Hematopoietic multipotent progenitor cell treated with erythropoietin and hydrocortisone succinate and interleukin-3 and kit ligand, for 4 days (in vitro differentiated cells): ENCODE results near the gene CYP2R1.
"Not testable (repeated sequence)": the region's sequence is repeated elsewhere in the genome, so short reads cannot be mapped to it uniquely, and the experiment has no call there.

ENCODE experiments used
- DNase-seq: peaks from one replicate; pipeline ENCODE4 v3.0.0-alpha.2; 2015

The CYP2R1 gene

DNA sequence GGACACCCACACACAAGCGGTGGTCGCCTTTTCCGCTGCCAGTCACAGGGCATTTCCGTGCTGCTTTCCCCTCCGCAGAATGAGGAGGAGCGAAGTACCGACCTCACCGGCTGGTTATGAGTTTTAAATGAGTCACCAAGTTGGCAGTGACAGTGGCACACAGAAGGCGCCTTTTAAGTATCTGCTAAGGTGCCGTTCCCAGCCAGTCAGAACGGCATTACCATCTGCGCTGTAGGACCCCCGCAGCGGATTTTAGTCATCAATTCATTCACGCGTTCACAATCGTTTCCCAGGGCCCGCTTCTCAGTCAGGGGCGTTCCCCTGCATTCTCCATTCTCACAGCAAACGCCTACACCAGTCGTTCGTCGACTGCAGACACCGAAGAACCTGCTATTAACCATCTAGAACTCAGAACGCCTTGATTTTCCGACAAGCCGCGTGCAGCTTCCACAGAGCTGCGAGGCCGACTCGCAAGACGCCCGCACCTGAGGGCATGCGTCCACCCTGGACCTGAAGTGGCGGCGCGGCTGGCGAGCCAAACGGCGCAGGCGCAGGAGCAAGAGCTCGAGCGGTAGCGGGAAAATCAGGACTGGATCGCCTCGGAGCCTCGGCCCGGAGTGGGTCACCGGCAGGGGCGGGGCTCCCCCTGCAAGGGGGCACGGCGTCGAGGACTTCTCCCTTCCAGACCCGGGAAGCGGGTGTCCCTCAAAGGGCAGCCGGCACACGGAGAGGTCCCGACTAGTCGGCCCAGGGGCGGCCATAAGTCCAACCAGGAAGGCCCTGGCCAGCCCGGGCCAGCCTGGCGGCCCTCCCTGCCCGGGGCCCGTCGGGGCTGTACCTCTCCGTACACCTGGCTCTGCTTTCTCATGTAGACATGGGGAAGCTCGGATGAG, 642 bp downstream of the CYP2R1 start:
- DNase-seq, result peak; percentile 93

DNA sequence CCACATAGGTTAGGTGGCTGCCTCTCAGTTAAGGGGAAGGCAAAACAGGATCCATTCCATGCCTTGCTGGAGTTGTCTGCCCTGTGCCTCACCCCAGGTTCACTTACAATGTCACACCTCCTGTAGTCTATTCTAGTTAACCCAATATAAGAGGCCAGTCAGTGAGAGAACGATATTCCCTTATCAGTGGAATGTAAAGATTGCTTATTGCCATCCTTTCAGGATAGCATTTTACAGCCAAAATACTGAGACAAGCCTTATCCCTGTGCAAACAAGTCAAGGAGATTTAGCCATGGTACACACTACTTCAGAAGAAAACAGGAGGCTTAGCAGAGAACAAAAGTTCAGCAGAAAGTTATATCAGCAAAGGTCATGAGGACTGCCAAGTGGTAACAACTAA, 5.5 kb downstream of the CYP2R1 start:
- DNase-seq, result no peak

DNA sequence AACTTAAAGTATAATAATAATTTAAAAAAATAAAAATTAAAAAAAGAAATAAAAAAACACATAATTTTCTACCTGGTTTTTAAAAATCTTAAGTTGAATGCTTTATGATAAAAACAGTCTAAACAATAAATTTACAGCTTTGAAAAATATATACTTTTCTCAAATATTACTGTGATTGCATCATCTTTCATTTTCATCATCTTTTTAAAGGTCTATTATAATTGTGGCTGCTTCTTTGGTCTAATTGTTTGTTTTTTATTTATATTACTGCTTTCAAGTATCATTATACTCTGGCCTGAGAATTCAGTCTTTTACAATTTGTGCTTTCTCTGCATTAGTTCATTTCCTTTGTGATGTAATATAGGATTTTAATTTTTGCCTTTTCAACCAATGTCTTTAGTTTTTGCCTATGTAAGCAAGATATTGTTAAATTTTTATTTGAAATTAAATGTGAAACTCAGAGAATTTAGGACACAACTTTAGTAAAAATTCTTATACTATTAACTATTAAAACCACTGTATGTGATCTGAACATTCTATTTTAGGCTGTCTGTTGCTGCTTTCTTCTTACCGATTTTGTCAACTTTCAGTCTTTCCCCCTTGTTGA, 7.3 kb downstream of the CYP2R1 start:
- DNase-seq, result no peak

DNA sequence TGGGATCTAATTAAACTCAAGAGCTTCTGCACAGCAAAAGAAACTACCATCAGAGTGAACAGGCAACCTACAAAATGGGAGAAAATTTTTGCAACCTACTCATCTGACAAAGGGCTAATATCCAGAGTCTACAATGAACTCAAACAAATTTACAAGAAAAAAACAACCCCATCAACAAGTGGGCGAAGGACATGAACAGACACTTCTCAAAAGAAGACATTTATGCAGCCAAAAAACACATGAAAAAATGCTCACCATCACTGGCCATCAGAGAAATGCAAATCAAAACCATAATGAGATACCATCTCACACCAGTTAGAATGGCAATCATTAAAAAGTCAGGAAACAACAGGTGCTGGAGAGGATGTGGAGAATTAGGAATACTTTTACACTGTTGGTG, 8.3 kb downstream of the CYP2R1 start:
- not testable (repeated sequence) for DNase-seq

DNA sequence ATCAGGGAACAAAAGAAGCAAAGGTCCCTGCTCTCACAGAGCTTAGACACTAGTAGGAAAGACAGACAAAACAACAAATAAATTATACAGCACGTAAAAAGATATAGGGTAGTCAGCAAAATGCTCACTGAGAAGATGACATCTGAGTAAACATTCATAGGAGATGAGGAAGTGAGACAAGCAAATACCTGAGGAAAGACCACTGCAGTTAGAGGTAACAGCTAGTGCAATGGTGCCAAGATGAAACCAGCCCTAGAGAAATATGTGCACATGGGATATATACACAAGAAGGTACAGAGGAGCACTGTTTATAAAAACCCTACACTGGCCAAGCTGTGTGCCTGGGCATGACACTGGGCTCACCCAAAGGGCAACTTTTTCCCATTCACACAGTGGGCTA, 9.8 kb downstream of the CYP2R1 start:
- no peak for DNase-seq

DNA sequence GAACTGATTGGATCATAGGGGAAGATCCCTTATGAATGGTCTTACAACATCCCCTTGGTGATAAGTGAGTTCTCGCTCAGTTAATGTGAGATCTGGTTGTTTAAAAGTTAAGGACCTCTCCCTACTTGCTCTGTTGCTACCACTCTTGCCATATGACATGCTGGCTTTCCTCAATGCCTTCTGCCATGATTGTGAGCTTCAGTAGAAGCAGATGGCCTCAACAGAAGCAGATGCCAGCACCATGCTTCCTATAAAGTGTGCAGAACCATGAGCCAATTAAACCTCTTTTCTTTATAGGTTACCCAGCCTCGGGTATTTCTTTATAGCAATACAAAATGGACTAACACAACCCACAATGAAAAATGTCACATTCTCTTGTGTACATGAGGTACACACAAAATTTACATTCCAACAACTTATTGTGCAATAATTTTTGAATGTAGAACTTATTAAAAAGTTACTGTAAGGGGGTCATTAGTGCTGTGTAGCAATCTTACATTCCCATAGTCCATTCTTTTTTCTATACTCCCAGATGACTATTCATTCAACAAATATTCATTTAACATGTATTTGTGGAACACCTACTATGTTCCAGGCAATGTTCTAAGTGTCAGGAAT, 10.3 kb downstream of the CYP2R1 start:
- DNase-seq, result no peak

DNA sequence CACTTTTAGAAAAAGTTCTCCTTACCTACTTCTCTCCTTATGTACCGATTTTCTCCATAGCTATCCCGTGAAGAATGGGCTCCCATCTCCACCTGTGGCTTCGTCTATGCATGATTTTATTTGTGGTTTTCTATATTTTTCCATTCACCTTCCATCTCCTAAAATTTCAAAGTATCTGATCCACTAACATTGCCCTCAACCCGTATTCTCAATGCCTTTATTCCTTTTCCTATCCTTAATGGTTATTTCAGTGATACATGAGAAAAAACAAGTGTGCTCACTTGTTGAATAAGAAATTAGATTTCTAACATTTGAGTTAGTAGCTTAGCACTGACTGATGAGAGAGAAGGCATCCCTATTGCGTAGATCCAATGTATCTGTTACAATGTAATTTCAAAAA, 16.9 kb downstream of the CYP2R1 start:
- no peak for DNase-seq

DNA sequence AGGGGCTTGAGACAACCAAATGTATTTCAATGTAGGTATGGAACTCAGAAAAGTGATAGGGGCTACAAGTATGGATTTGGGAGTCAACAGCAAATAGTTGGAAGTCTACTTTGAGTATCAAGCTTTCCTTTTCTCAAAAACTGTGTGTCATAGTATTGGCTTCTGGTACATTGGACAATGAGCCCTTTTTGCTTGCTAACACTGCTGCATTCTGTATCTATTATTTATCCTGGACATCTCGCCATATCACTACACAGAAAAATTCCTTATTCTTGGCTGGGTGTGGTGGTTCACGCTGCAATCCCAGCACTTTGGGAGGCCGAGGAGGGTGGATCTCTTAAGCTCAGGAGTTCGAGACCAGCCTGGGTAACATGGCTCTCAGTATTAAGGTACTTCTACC, 18.4 kb downstream of the CYP2R1 start:
- DNase-seq, result no peak

DNA sequence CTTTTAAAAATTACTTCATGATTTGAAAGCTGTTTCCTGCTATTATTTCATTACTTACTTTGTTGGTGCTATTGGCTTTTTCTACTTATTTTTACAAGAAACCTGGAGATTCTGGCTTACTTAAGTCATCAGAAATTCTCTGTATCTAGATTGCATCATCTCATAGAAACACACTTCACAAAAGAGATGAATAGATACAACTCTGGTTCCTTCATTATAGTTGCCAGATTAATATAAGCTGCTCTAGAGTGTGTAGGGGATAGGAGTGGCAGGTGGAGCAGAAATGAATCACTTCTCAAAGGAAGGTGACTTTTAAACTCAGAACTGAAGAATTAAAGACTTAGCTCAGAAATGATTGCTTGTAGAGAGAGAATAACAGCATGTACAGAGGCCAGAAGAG, 20.0 kb downstream of the CYP2R1 start:
- DNase-seq, result no peak

DNA sequence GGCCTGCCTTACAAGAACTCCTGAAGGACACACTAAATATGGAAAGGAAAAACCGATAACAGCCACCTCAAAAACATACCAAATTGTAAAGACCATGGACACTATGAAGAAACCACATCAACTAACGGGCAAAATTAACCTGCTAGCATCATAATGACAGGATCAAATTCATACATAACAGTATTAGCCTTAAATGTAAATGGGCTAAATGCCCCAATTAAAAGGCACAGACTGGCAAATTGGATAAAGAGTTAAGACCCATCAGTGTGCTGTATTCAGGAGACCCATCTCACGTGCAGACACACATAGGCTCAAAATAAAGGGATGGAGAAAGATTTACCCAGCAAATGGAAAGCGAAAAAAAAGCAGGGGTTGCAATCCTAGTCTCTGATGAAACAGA, 28.3 kb downstream of the CYP2R1 start:
- not testable (repeated sequence) for DNase-seq

DNA sequence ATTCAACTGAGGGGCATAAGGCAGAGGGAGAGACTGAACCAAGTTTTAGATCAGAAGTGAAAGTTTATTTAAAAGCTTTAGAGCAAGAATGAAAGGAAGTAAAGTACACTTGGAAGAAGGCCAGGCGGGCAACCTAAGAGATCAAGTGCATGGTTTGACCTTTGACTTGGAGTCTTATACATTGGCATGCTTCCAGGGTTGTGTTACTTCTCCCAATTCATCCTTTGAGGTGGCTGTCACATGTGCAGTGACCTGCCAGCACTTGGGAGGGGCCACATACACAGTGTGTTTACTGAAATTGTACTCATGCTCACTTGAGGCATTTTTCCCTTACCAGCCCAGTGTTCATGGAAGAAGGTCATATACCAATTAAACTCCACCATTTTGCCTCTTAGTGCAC, 30.4 kb downstream of the CYP2R1 start:
- no peak for DNase-seq

DNA sequence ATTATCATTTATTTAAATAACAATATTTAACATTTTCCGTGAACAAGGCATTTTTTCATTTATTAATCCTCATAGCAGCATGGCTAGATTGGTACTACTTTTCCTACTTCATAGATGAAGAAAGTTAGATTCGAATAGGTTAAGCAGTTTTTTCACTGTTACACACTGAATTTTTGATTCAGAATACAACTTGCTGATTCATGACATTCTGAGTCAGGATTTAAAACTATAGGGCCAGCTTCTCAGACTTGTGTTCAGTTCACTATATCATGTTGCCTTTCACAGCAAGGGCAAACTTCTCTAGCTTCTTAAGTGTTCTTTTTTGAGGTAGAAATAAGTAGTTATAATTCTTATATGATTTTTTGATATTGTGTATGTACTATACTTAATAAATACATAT, 31.5 kb downstream of the CYP2R1 start:
- no peak for DNase-seq

DNA sequence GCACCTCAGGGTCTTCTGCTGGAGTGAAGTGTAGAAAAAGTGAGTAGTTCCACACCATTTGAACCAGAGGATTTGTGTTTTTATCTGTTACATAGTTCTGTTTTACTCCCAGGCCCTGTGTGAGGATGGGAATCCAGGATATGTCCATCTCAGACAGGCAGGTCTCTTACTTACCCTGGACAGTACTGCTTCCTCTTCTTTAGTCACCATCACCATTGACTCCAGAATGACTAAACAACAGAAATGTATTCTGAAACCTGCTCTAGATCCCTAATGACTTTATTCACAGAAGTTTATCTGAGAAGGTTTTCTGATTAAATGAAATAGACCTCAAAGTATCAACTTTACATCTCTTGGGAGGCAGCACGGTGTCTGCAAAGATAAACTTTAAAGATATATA, 33.6 kb downstream of the CYP2R1 start:
- no peak for DNase-seq

DNA sequence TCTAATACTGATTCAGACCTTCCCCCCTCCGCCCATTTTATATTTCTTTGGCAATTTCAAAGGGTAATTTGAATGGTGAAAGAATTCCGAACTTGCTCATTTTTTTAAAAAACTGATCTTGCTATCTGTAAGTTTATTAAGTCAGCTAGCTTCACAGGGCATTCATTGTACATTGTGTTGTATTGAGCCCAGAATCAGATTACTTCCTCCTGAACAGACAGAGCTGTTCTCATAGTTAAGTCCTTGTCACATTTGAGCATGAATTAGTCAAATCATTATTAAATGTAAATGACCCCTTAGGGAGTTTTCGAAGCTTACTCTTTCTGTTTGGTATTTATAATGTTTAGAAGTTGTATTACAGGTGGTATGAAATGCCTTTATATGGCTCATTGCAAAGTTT, 34.4 kb downstream of the CYP2R1 start:
- DNase-seq, result no peak

DNA sequence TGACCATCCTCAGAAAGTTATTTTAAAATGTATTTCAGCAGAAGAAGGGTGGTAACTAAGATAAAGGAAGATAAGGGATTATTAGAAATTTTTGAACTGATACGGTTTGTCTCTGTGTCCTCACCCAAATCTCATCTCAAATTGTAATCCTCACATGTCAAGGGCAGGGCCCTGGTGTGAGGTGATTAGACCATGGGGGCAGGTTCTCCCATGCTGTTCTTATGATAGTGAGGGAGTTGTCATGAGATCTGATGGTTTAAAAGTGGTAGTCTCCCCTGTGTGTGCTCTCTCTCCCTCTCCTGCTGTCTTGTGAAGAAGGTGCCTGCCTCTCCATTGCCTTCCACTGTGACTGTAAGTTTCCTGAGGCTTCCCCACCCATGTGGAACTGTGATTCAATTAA, 36.1 kb downstream of the CYP2R1 start:
- no peak for DNase-seq

DNA sequence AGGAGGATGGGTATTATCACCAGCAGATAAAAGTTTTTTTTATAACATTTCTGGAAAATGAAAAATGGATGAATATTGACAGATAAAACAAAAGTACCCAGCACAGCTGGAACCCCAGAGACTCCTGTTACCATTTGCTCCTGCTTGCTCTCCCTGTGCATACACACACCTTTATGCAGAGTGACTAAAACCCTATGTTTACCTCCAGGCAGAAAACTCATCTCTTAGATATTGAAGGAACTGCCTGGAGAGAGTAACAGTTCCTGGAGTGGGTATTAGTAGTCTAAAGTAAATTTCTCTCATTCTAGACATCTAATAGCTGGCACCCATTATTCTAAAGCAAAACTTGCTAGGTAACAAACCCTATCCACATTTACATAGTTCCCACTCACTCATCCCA, 38.0 kb downstream of the CYP2R1 start:
- no peak for DNase-seq

DNA sequence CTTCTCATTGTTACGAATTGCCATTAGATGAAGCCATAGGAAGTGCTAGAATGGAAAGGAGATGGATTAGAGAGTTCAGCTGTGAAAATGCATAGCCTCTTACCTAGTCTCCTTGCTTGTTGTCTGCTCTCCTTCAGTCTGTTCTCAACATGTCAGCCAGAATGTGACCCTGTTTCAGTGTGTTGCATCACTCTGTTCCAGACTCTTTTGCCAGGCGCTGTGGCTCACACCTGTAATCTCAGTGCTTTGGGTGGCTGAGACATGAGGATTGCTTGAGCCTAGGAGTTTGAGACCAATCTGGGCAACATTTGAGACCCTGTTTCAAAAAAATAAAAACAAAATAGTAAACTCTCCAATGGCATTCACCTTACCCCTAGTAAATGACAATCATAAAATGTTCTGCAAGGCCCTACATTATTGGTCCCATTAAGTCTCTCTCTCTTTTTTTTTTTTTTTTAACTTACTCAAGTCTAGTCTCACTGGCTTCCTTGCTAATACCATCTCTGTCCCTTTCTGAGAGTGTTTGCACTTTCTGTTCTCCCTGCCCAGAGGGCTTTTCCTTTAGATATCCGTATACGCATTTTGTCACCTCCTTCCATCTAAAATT, 39.4 kb downstream of the CYP2R1 start:
- no peak for DNase-seq

DNA sequence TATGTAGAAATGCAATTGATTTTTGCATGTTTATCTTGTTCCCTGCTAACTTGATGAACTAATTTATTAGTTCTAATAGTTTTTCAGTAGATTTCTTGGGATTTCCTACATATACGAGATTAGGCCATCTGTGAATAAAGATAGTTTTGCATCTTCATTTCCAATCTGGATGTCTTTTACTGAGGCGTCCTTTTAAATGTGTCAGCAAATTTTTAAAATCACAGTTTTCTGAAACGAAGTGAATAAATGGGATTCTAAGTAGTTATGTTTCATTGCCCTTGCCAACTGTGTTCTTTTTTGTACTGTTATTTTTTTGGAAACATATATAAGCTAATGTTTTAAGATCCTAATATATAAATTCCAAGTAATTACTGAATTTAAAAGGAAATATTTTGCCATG, 50.0 kb downstream of the CYP2R1 start:
- DNase-seq, result no peak

DNA sequence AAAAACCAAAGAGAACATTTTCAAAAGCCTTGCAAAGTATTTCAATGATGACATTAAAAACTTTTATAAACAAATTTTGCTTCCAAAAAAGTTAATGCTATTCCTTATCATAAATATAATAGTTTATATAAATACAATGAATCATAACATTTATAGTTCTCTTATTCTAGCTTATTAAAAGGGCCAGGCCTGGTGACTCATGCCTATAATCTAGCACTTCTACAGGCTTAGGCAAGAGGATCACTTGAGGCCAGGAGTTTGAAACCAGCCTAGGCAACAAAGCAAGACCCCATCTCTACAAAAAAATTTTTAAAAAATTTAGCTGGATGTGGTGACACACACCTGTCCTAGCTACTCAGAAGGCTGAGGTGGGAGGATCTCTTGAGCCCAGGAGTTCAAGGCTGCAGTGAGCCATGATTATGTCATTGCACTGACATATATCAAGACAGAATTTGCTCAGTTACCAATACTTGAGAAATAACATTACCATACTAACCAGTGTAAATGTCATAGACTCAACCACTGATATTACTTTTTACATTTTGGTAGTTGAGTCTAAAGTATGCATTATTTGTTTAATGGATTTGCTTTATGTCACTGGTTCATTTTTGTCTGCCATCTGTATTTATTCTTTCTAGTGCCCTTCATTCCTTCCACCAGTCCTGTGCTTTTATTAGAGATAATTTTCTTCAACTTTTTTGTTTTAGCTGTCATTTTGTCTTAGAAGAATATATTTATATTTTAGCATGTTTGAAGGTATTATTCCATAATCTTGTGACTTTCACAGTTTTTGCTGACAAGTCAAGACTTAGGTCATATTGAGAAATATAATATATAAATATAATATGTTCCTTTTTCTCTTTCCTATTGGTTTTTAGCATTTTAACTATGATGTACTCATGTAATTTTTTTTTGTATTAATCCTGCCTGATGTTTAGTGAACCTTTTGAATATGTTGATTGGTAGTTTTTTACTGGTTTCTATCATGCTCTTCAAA, 56.2 kb downstream of the CYP2R1 start:
- DNase-seq, result no peak
